Right lobe of liver (tissue), 6 donors: ENCODE data around the gene TBC1D23. TPM values are rescaled to one million over a fixed set of nuclear protein-coding genes. Genes with fewer than 3 reads are reported as not detected.
"Not testable (repeated sequence)": the region's sequence is repeated elsewhere in the genome, so short reads cannot be mapped to it uniquely, and the experiment has no call there.

Experiments
- ATAC-seq, 4 donors: fragments of 200-7000 bp; cut with Tn5 transposase; one replicate each; pipeline ENCODE4 v1.9.1; 2020; ENCODE audit warnings: mild to moderate bottlenecking in 4 of 4, moderate library complexity in 4 of 4
- DNase-seq, 3 donors: peaks; one replicate each; pipeline ENCODE4 v3.0.0-alpha.2; 2020
- H3K27ac ChIP-seq, 3 donors: fragments of 200-600 bp; one replicate each; pipeline ENCODE4 v1.8.0; 2022
- H3K27me3 ChIP-seq, 2 donors: fragments of 200-600 bp; one replicate each; pipeline ENCODE4 v1.8.0; 2022
- H3K36me3 ChIP-seq, 4 donors: fragments of 200-600 bp; sonication (generic) in 1 of 4; one replicate each; pipeline versions ENCODE4 v1.5.1 to v1.8.0; 2017 to 2022; ENCODE audit warnings: control low read depth in 1 of 4
- H3K4me1 ChIP-seq, 4 donors: fragments of 200-600 bp; sonication (generic) in 1 of 4; one replicate each; pipeline versions ENCODE4 v1.5.1 to v1.8.0; 2017 to 2022; ENCODE audit warnings: control low read depth in 1 of 4
- H3K4me3 ChIP-seq, 3 donors: fragments of 200-600 bp; one replicate each; pipeline ENCODE4 v1.8.0; 2022
- H3K9me3 ChIP-seq, 4 donors: fragments of 200-600 bp; sonication (generic) in 1 of 4; one replicate each; pipeline versions ENCODE4 v1.5.1 to v1.8.0; 2017 to 2022; ENCODE audit warnings: control low read depth in 1 of 4
- CTCF ChIP-seq, 4 donors: fragments of 200-600 bp in 3 of 4; fragments of 450-650 bp in 1 of 4; IDR thresholded peaks; one replicate each; pipeline versions ENCODE4 v1.5.1 to v1.8.0; 2016 to 2022; ENCODE audit warnings: antibody characterized with exemption in 4 of 4, mild to moderate bottlenecking in 2 of 4
- POLR2A ChIP-seq: fragments of 450-650 bp; IDR thresholded peaks from one replicate; pipeline ENCODE4 v1.6.1; 2017; ENCODE audit warnings: antibody characterized with exemption, mild to moderate bottlenecking
- WGBS: methylation state at CpG from one replicate; pipeline ENCODE4 v1.1.6; 2018; ENCODE audit warnings: low coverage, low lambda C conversion rate; ENCODE audit not compliant: insufficient coverage; ENCODE audit errors: missing lambda C conversion rate; 5-methylcytosine and 5-hydroxymethylcytosine counted together
- intact Hi-C, 2 donors: fragments of 100-400 bp; cut with DNase I; formaldehyde crosslinking; loops; one replicate each; pipeline versions ENCODE4 v1.11.2 to v1.14.1; 2022
- total RNA-seq, 6 experiments: library from RNA; depleted of rRNA in 2 of 6; stranded (reverse); fragments of >200 nt in 2 of 6; fragmentation: NEBNext Ultra II Directional in 3 of 6; extraction: Animal tissue kit (Norgen Biotek cat#: 25700) in 3 of 6; gene quantifications; one replicate each; pipeline versions ENCODE4 v1.1.0 to v1.2.4, GENCODE V29; 2016 to 2023
- donor health status: DM: no; HTN: yes; CAD: no.
- donor health status: DM: no; HTN: no; CAD: no.
- donor health status: DM: no; HTN: no; CAD: no.
- donor health status: DM: no; HTN: yes; CAD: no.
- donor health status: DM: no; HTN: yes; CAD: no.

TBC1D23 gene
- total RNA-seq, 6 experiments from 2014 or later = 13.9 to 26.2 (median 21.5) TPM

GRCh38 chr3:100269001-100269400 is 8.2 kb downstream of the TBC1D23 start:
- no peak overlapping the region for H3K4me3 ChIP-seq
- peaks cover 0 to 10% (median 5%) of the 10 kb centered on the region in 4 donors for H3K4me1 ChIP-seq
- no peak overlapping the region for H3K27ac ChIP-seq
- WGBS = 36% methylated on average over 2 of the region's 2 CpGs
- H3K27me3 ChIP-seq = no peaks in the 10 kb centered on the region
- H3K36me3 ChIP-seq = no peaks in the 10 kb centered on the region
- no peaks in the 10 kb centered on the region for H3K9me3 ChIP-seq
- DNase-seq (no peak), ATAC-seq (no peak)
- no peak for TF ChIP-seq POLR2A
- no peak for TF ChIP-seq CTCF (IDR thresholded peaks at IDR 0.05)
- intact Hi-C loops = no loop called here

GRCh38 chr3:100269410-100270214 is 8.8 kb downstream of the TBC1D23 start:
- TF ChIP-seq CTCF (IDR thresholded peaks at IDR 0.05) = no peak
- TF ChIP-seq POLR2A = no peak
- H3K4me1 ChIP-seq = peaks cover 0 to 9% (median 4%) of the 10 kb centered on the region in 4 donors
- intact Hi-C loops = no loop called here
- 73% methylated on average over 2 of the region's 2 CpGs for WGBS
- DNase-seq = no peak
- no peak for ATAC-seq
- H3K4me3 ChIP-seq = no peak overlapping the region
- H3K9me3 ChIP-seq = no peaks in the 10 kb centered on the region
- H3K27me3 ChIP-seq = no peaks in the 10 kb centered on the region
- no peak overlapping the region for H3K27ac ChIP-seq
- H3K36me3 ChIP-seq = no peaks in the 10 kb centered on the region

GRCh38 chr3:100270215-100270583 is 9.4 kb downstream of the TBC1D23 start:
- DNase-seq = no peak
- ATAC-seq = no peak
- WGBS = 91% methylated on average over 2 of the region's 2 CpGs
- TF ChIP-seq POLR2A (no peak), CTCF (IDR thresholded peaks at IDR 0.05) (no peak)
- Histone ChIP-seq H3K36me3 (no peaks in the 10 kb centered on the region), H3K27ac (no peak overlapping the region), H3K4me3 (no peak overlapping the region), H3K9me3 (no peaks in the 10 kb centered on the region), H3K4me1 (peaks cover 0 to 9% (median 1%) of the 10 kb centered on the region in 4 donors), H3K27me3 (no peaks in the 10 kb centered on the region)
- intact Hi-C loops = no loop called here

GRCh38 chr3:100271522-100271921 is 10.7 kb downstream of the TBC1D23 start:
- WGBS = 100% methylated on average over 1 of the region's 1 CpG
- ATAC-seq (no peak), DNase-seq (no peak)
- no peak overlapping the region for H3K4me3 ChIP-seq
- H3K9me3 ChIP-seq = no peaks in the 10 kb centered on the region
- TF ChIP-seq POLR2A (no peak), CTCF (IDR thresholded peaks at IDR 0.05) (no peak)
- no peak overlapping the region for H3K27ac ChIP-seq
- no peaks in the 10 kb centered on the region for H3K36me3 ChIP-seq
- no peaks in the 10 kb centered on the region for H3K27me3 ChIP-seq
- intact Hi-C loops = no loop called here
- H3K4me1 ChIP-seq = peaks cover 0 to 6% (median 0%) of the 10 kb centered on the region in 4 donors

- H3K9me3 ChIP-seq, H3K27ac ChIP-seq, ATAC-seq, intact Hi-C loops, H3K27me3 ChIP-seq, H3K4me3 ChIP-seq, DNase-seq, H3K36me3 ChIP-seq, H3K4me1 ChIP-seq: not testable (repeated sequence)
- 83% methylated on average over 12 of the region's 13 CpGs for WGBS
These were observed 12.2 kb downstream of the TBC1D23 start for GRCh38 chr3:100272797-100273611.
